Natural killer cell treated with Interleukin-12 subunit alpha and Interleukin-12 subunit beta and Interleukin-15 and Interleukin-18, amount 100 ng/mL, for 72 hours (primary cell): ENCODE data around the gene C5orf47. TPM values are rescaled to one million over a fixed set of nuclear protein-coding genes. Genes with fewer than 3 reads are reported as not detected.
"Not testable (repeated sequence)": the region's sequence is repeated elsewhere in the genome, so short reads cannot be mapped to it uniquely, and the experiment has no call there.

Experiments used
- ATAC-seq, 2 donors: fragments of 150-1000 bp; cut with Tn5 transposase in 1 of 2; sonication (Bioruptor Pico), chemical (Tn5 transposase) in 1 of 2; 2 replicates each; pipeline ENCODE4 v1.10.0; 2021
- DNase-seq: peaks from one replicate; pipeline ENCODE4 v3.0.0; 2022; ENCODE audit warnings: low spot score
- H3K27ac Mint-ChIP-seq, 2 donors: 1 replicate in 1 of 2; 2 replicates in 1 of 2; pipeline ENCODE4 v1.8.0; 2022; ENCODE audit warnings: mixed read lengths in 2 of 2, mild to moderate bottlenecking in 1 of 2, moderate library complexity in 1 of 2
- H3K27me3 Mint-ChIP-seq, 2 donors: 1 replicate in 1 of 2; 2 replicates in 1 of 2; pipeline ENCODE4 v1.8.0; 2022; ENCODE audit warnings: mixed read lengths in 2 of 2
- H3K36me3 Mint-ChIP-seq: one replicate; pipeline ENCODE4 v1.8.0; 2022; ENCODE audit warnings: mixed read lengths
- H3K4me1 Mint-ChIP-seq, 2 donors: 1 replicate in 1 of 2; 2 replicates in 1 of 2; pipeline ENCODE4 v1.8.0; 2022; ENCODE audit warnings: low read depth in 2 of 2, mixed read lengths in 2 of 2, mild to moderate bottlenecking in 1 of 2
- H3K4me3 Mint-ChIP-seq: one replicate; pipeline ENCODE4 v1.8.0; 2022; ENCODE audit warnings: mixed read lengths
- H3K9me3 Mint-ChIP-seq: 2 replicates; pipeline ENCODE4 v1.8.0; 2022; ENCODE audit warnings: mixed read lengths
- total RNA-seq, 2 donors: library from RNA; stranded (reverse); gene quantifications; one replicate each; pipeline ENCODE4 v1.2.3, GENCODE V29; 2022

The C5orf47 gene
- total RNA-seq, 2 donors from 2014 or later, result not detected

DNA sequence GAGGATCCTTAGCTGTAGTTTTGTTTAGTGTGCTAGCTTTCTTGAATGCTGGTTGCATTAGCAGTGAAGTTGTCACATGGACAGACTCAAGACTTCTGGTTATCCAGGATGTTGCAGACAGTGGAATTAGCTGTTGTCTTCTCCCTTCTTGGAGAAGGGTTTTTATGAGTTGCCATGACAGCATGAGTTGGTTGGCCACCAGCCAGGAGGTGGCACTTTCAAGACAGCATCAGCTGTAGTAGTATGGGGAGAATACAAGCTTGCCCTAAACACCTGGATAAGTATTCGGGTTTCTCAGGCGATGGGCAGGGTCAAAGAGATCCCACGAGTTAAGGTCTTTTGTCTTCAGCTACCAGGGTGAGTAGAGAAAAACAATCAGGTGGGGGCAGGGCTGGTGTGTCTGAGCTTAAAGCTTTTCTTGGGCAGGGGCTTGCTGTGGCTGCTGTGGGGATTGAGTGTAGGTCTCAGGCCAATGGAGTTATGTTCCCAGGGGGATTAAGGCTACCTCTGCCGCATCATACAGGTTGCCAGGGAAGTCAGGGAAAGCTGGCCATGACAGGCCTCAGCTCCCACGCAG lies 7.7 kb upstream of the C5orf47 start:
- H3K27ac Mint-ChIP-seq, result no peak overlapping the region
- no peak for ATAC-seq
- H3K4me3 Mint-ChIP-seq, result no peak overlapping the region
- no peaks in the 10 kb centered on the region for H3K36me3 Mint-ChIP-seq
- H3K4me1 Mint-ChIP-seq, result no peaks in the 10 kb centered on the region
- peaks cover 36 to 67% of the 10 kb centered on the region in 2 donors for H3K27me3 Mint-ChIP-seq
- DNase-seq, result no peak
- H3K9me3 Mint-ChIP-seq, result no peaks in the 10 kb centered on the region

DNA sequence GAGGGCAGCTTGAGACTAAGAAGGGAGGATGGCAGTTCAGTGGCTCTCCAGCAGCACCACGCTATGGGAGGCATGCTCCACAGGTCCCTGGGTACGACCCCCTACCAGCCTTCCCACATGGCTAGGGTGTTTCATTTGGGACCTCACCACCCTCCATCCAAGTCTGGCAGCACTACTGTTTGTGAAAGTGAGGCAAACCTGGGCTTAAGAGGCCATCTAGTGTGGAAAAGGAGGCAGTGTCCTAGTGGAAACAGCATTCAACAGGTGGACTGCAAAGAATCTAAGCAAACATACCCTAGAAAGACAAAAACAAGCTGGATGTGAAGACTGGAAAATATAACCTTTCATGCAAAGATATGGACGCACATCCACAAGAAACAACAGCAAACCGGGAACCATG lies 4.8 kb upstream of the C5orf47 start:
- Mint-ChIP-seq H3K27ac (no peak overlapping the region), H3K4me3 (no peak overlapping the region), H3K9me3 (no peaks in the 10 kb centered on the region), H3K36me3 (no peaks in the 10 kb centered on the region), H3K4me1 (no peaks in the 10 kb centered on the region), H3K27me3 (peaks cover 19 to 45% of the 10 kb centered on the region in 2 donors)
- ATAC-seq, result peak in 1 of 2 donors; percentile 50
- no peak for DNase-seq

DNA sequence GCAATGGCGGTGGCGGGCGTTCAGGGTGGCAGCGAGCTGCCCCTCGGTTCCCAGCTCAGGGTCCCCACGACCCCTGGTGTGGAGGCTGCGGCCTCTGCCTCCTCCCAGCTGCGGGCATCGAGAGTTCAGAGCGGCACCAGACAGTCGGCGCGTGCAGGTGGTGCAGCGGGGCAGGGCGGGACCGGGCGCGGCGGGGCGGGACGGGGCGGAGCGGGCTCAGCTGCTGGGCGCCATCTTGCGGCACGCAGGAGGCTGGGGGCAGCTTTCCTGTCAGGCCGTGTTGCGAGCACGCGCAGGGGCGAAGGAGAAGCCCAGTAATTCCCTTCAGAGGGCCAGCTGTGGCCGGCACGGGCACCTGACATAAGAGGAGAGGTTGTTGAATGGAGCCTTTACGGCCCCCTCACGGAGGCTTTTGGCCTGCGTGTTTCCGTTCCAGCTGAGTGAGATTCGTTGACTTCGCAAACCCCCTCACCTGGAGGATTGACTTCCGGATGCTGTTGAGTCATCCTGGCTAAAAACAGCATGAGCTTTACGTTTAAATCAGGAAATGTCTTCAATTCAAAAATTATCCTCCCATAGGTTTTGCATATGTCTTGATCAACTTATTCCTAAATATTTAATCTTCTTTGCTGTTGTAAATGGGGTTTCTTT lies 587 bp downstream of the C5orf47 start:
- H3K27ac Mint-ChIP-seq, result no peak overlapping the region
- DNase-seq, result no peak
- no peaks in the 10 kb centered on the region for H3K36me3 Mint-ChIP-seq
- H3K4me1 Mint-ChIP-seq, result no peaks in the 10 kb centered on the region
- H3K9me3 Mint-ChIP-seq, result no peaks in the 10 kb centered on the region
- no peak overlapping the region for H3K4me3 Mint-ChIP-seq
- ATAC-seq, result peak; percentile 27 to 40
- peaks cover 10 to 34% of the 10 kb centered on the region in 2 donors for H3K27me3 Mint-ChIP-seq

DNA sequence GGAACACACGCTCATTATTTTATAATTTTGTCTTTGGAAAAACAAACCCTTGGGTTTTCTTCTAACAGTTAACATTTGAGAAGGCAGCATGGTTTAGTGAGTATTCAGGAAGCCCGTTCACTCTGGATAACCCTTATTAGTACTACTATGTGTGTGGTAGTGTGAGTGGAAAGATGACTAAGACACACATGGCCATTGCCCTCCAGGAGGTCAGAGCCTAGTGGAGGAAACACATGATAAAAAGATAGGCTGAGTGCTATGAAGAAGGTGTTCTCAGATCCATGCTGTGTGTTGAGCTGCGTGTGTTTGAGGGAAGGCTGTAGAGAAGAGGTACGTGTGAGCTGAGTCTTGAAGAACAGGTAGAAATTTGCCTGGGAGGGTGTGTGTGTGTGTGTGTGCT lies 8.4 kb downstream of the C5orf47 start:
- H3K27ac Mint-ChIP-seq, result no peak overlapping the region
- ATAC-seq, result peak in 1 of 2 donors; percentile 43
- H3K36me3 Mint-ChIP-seq, result no peaks in the 10 kb centered on the region
- H3K27me3 Mint-ChIP-seq, result peaks cover 37 to 66% of the 10 kb centered on the region in 2 donors
- no peak overlapping the region for H3K4me3 Mint-ChIP-seq
- no peak for DNase-seq
- no peaks in the 10 kb centered on the region for H3K4me1 Mint-ChIP-seq
- H3K9me3 Mint-ChIP-seq, result no peaks in the 10 kb centered on the region

DNA sequence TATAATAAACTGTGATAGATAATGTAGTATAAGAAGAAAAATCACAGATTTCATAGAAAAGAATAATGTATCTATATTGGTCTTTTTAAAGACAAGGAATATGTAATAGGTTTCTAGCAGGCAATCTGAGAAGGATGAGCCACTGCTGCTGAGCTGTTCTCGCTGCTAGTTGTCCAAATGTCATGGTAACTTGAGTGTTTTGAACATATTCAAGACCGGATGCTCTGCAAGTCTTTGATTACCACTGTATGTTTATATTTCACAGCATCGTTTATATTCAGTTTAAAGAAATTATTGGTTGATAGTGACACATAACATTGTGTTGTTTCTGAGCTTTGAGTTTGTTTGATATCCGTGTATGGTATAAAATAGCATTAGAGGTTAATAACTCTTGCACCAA lies 9.6 kb downstream of the C5orf47 start:
- H3K4me3 Mint-ChIP-seq, result no peak overlapping the region
- no peaks in the 10 kb centered on the region for H3K36me3 Mint-ChIP-seq

DNA sequence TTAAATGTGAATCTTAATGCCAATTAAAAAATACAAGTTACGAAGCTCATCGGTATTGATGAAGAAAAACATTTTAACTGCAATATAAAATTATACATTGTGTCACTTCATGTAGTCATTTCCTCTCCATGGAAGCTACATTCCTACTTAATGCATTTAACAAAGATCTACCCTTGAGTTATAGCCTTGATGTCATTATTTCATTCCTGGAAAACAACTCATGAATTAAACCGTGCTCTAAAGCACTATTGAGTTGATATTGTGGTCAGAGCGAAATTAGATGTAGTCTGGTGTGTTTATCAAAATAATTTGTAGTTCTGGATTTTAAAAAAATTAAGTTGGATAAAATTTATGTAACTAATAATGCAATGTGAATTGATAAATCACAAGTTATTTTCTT lies 11.1 kb downstream of the C5orf47 start:
- no peaks in the 10 kb centered on the region for H3K9me3 Mint-ChIP-seq
- H3K27ac Mint-ChIP-seq, result no peak overlapping the region
- H3K27me3 Mint-ChIP-seq, result peaks cover 36 to 56% of the 10 kb centered on the region in 2 donors
- no peak for DNase-seq
- H3K4me1 Mint-ChIP-seq, result no peaks in the 10 kb centered on the region
- H3K36me3 Mint-ChIP-seq, result no peaks in the 10 kb centered on the region
- H3K4me3 Mint-ChIP-seq, result no peak overlapping the region
- no peak for ATAC-seq

More for the DNA sequence above, 9.6 kb downstream of the C5orf47 start:
- H3K27me3 Mint-ChIP-seq, result peaks cover 38 to 66% of the 10 kb centered on the region in 2 donors
- H3K27ac Mint-ChIP-seq, result no peak overlapping the region
- DNase-seq (no peak), ATAC-seq (no peak)
- H3K9me3 Mint-ChIP-seq, result no peaks in the 10 kb centered on the region
- no peaks in the 10 kb centered on the region for H3K4me1 Mint-ChIP-seq

DNA sequence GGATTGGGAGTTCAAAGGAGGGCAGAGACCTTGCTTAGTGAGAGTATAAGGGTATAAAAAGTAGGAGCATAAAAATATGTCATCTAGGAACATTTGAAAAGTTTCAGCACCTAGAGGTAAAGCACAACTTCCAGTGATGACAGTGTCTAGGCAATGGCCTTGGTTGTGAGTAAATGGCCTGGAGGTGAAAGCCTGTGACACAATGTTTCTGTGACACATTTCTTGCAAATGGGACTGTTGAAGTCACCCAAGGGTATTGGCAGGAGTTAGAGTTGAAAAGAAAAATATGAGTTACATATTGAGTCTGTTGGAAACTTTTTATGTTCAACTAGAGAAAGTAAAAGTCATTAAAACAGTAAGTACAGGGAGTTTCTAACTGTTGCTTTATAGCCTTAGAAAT lies 14.8 kb downstream of the C5orf47 start:
- Mint-ChIP-seq H3K9me3 (no peaks in the 10 kb centered on the region), H3K27ac (no peak overlapping the region), H3K4me1 (no peaks in the 10 kb centered on the region), H3K27me3 (peaks cover 24 to 41% of the 10 kb centered on the region in 2 donors), H3K36me3 (no peaks in the 10 kb centered on the region), H3K4me3 (no peak overlapping the region)
- no peak for ATAC-seq
- DNase-seq, result no peak

DNA sequence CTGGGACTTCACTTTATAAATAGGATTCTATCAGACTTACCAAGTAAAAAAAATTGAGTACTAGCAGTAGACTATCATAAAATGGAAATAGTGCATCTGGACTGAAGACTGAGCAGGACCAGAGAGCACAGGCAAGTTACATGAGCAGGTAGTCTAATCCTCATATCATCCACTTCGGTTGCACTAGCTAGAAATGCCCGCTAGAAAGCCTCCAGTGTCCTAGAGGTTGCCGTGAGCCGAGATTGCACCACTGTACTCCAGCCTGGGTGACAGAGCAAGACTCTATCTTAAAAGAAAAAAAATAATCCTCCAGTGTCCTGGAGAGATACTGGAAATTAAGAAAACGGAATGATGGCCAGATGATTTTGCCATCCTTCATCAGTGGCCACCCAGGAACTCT lies 20.0 kb downstream of the C5orf47 start:
- H3K9me3 Mint-ChIP-seq, result no peaks in the 10 kb centered on the region
- H3K36me3 Mint-ChIP-seq, result no peaks in the 10 kb centered on the region
- peaks cover 3 to 6% of the 10 kb centered on the region in 2 donors for H3K4me1 Mint-ChIP-seq
- no peak overlapping the region for H3K27ac Mint-ChIP-seq
- DNase-seq (no peak), ATAC-seq (no peak)
- H3K27me3 Mint-ChIP-seq, result peaks cover 10 to 27% of the 10 kb centered on the region in 2 donors
- no peak overlapping the region for H3K4me3 Mint-ChIP-seq

DNA sequence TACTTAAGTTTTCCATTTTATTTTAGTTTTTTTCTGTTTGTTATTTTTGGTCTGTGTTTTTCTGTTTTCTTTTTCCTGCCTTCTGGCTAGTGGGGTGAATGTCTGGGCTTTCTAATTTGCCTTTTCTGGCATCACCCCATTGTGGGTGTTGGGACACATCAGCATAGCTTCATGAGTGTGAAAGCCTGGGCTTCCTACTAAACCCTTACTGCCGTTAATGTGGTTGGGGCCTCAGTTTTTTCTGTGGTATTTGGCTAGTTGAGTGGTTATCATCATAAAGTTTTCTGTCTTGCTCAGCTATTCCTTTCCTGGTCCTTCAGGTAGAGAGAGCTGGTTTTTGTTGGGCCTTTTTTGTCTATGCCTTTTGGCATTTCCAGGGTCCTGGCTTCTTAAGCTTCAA lies 21.4 kb downstream of the C5orf47 start:
- Mint-ChIP-seq H3K36me3 (no peaks in the 10 kb centered on the region), H3K9me3 (no peaks in the 10 kb centered on the region), H3K4me3 (no peak overlapping the region), H3K4me1 (peaks cover 3 to 6% of the 10 kb centered on the region in 2 donors), H3K27me3 (peaks cover 10 to 27% of the 10 kb centered on the region in 2 donors), H3K27ac (no peak overlapping the region)
- DNase-seq (no peak), ATAC-seq (no peak)

DNA sequence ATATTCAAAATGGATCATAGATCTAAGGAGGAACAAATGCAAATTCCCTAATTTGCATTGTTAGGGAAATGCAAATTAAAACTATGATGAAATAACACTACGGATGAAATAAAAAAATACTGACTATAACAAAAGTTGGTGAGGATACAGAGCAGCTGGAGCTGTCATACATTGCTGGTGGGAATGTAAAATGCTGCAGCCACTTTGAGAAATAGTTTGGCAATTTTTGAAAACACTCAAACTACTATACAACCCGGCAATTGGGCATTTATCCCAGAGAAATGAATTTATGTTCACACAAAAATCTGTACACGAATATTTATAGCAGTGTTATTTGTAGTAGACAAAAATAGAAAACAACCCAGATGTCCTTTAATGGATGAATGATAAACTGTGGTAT lies 22.5 kb downstream of the C5orf47 start:
- no peaks in the 10 kb centered on the region for H3K9me3 Mint-ChIP-seq
- H3K4me3 Mint-ChIP-seq, result no peak overlapping the region
- H3K4me1 Mint-ChIP-seq, result peaks cover 3 to 6% of the 10 kb centered on the region in 2 donors
- H3K27ac Mint-ChIP-seq, result no peak overlapping the region
- no peak for ATAC-seq
- no peak for DNase-seq
- H3K36me3 Mint-ChIP-seq, result no peaks in the 10 kb centered on the region
- H3K27me3 Mint-ChIP-seq, result peaks cover 5 to 20% of the 10 kb centered on the region in 2 donors

DNA sequence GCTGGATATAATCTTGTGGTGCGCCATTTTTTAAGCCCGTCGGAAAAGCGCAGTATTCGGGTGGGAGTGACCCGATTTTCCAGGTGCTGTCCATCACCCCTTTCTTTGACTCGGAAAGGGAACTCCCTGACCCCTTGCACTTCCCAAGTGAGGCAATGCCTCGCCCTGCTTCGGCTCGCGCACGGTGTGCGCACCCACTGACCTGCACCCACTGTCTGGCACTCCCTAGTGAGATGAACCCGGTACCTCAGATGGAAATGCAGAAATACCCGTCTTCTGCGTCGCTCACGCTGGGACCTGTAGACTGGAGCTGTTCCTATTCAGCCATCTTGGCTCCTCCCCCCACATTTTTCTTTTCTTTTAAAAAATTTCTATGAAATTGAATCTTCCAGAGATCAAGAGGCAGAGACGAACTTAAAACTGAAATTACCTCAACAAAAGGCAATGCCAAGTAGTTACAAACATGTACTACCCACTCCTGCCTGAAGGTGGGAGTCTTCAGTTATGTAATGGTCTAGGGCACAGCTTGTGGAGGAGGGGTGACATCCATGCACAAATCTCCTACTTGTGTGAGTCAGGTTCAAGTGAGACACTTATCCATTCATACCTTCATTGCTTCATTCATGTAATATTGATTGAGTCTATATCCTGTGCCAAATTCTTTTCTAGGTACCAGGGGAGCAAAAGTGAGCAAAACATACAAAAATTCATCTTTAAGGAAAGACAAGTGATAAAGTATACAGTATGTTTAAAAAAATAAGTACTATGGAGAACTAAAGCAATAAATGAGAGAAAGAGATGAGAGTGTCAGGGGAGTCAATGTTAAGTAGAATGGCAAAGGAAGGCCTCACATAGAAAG lies 31.3 kb downstream of the C5orf47 start:
- not testable (repeated sequence) for H3K4me1 Mint-ChIP-seq, H3K36me3 Mint-ChIP-seq, H3K4me3 Mint-ChIP-seq, ATAC-seq, H3K27ac Mint-ChIP-seq, DNase-seq, H3K9me3 Mint-ChIP-seq
- H3K27me3 Mint-ChIP-seq, result peaks cover 18 to 36% of the 10 kb centered on the region in 2 donors

DNA sequence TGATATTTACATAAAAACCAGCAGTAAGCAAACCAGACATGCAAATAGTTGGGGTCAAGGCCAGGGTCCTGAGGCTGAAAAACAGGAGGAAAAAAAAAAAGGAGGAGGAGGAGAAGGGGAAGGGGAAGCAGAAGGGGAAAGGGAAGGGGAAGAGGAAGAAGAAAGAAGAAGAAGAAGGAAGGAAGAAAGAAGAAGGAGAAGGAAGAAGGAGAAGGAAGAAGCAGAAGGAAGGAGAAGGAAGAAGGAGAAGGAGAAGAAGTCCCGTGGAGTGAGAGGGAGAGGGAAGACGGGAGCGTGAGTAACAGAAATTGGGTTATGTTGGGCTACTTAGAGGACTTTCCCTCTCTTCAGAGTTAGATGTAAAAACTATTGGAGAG lies 31.9 kb downstream of the C5orf47 start:
- Mint-ChIP-seq H3K36me3 (no peaks in the 10 kb centered on the region), H3K27ac (no peak overlapping the region), H3K4me3 (no peak overlapping the region), H3K4me1 (no peaks in the 10 kb centered on the region), H3K9me3 (no peaks in the 10 kb centered on the region), H3K27me3 (peaks cover 18 to 36% of the 10 kb centered on the region in 2 donors)
- ATAC-seq, result no peak
- DNase-seq, result no peak

DNA sequence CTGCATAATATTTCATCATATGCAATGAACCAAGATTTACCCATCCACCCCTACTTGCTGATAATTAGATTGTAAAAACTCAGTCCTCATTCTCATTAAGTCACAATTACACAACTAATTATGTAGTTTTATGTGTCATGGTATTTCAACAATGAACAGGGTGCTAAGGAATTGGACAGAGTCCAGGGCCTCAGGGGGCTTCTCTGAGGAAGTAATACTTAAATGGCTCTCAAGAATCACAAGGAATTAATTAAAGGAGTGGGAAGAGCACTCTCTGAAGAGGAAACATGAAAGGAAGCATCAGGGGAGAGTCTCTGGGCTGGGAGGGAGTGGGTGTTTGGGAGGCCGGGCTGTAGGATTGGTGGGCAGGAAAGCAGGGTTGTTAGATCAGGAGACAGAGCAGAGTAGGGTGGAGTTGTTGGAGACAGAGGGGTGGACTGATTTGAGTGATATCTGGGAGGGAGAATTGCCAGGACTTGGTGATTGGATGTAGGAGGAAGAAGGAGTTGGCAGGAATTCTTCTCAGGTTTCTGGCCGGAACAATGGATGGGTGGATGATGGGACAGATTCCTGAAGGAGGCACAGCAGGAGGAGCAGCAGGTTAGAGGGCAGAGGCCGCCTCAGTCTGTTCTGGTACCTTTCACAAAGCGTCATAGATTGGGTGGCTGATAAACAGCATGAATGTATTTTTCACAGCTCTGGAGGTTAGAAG lies 33.6 kb downstream of the C5orf47 start:
- H3K27me3 Mint-ChIP-seq, result peaks cover 21 to 39% of the 10 kb centered on the region in 2 donors
- H3K9me3 Mint-ChIP-seq, result no peaks in the 10 kb centered on the region
- no peak overlapping the region for H3K27ac Mint-ChIP-seq
- H3K4me3 Mint-ChIP-seq, result no peak overlapping the region
- H3K4me1 Mint-ChIP-seq, result no peaks in the 10 kb centered on the region
- no peaks in the 10 kb centered on the region for H3K36me3 Mint-ChIP-seq
- ATAC-seq (no peak), DNase-seq (no peak)
